Stimulated activated naive CD8-positive, alpha-beta T cell treated with anti-CD3 and anti-CD28 coated beads, Interleukin-15, Interleukin-2, amounts not matched to agents 100 ng/mL and 50 ng/mL, for 24 hours (primary cell): Measurements from ENCODE around the gene TTC13.
"Not testable (repeated sequence)": the region's sequence is repeated elsewhere in the genome, so short reads cannot be mapped to it uniquely, and the experiment has no call there.

ENCODE experiments used
- H3K27ac Mint-ChIP-seq: one replicate; pipeline ENCODE4 v1.8.0; 2021; ENCODE audit warnings: mild to moderate bottlenecking, mixed read lengths
- H3K27me3 Mint-ChIP-seq: one replicate; pipeline ENCODE4 v1.8.0; 2021; ENCODE audit warnings: mixed read lengths
- H3K36me3 Mint-ChIP-seq: one replicate; pipeline ENCODE4 v1.8.0; 2021; ENCODE audit warnings: low read depth, mixed read lengths
- H3K4me1 Mint-ChIP-seq: one replicate; pipeline ENCODE4 v1.8.0; 2021; ENCODE audit warnings: low read depth, mixed read lengths
- H3K4me3 Mint-ChIP-seq: one replicate; pipeline ENCODE4 v1.8.0; 2021; ENCODE audit warnings: mild to moderate bottlenecking, mixed read lengths
- H3K9me3 Mint-ChIP-seq: one replicate; pipeline ENCODE4 v1.8.0; 2021; ENCODE audit warnings: mixed read lengths

Gene TTC13, protein sequence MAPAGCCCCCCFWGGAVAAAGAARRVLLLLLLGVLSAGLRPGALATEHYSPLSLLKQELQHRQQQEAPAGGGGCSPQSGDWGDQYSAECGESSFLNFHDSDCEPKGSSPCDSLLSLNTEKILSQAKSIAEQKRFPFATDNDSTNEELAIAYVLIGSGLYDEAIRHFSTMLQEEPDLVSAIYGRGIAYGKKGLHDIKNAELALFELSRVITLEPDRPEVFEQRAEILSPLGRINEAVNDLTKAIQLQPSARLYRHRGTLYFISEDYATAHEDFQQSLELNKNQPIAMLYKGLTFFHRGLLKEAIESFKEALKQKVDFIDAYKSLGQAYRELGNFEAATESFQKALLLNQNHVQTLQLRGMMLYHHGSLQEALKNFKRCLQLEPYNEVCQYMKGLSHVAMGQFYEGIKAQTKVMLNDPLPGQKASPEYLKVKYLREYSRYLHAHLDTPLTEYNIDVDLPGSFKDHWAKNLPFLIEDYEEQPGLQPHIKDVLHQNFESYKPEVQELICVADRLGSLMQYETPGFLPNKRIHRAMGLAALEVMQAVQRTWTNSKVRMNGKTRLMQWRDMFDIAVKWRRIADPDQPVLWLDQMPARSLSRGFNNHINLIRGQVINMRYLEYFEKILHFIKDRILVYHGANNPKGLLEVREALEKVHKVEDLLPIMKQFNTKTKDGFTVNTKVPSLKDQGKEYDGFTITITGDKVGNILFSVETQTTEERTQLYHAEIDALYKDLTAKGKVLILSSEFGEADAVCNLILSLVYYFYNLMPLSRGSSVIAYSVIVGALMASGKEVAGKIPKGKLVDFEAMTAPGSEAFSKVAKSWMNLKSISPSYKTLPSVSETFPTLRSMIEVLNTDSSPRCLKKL

DNA sequence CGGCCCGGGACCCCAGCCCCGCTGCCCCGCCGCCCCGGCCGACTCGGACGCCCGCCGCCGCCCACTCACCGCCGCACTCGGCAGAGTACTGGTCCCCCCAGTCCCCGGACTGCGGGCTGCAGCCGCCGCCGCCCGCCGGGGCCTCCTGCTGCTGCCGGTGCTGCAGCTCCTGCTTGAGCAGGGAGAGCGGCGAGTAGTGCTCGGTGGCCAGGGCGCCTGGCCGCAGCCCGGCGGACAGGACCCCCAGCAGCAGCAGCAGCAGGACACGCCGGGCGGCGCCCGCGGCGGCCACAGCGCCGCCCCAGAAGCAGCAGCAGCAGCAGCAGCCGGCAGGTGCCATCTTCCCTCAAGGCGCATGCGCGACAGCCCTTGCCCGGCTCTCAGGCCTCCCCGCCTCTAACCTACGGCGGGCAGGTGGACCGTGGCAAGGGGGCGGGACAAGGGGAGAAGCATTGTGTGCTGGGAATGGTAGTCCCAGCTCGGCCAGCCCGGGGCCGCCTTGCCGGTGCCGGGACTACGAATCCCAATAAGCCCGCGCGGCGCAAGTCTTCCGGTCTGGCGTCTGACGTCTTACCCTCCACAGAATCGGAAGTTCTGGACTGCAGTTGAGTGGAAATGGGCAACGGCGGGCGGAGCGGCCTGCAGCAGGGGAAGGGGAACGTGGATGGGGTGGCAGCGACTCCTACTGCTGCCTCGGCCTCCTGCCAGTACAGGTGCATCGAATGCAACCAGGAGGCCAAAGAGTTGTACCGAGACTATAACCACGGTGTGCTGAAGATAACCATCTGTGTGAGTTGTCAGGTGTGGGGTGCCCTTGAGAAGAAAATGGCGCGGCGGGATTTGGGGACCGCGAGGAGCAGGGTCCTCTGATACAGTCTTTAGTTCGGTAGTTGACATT, at the start of gene TTC13, which contains the start of gene ARV1:
Gene TTC13 (minus strand): TSS at position 371 of the 898 bp plus-strand sequence. CDS start 31 bp downstream, at position 340.
Gene ARV1 (plus strand): TSS at position 604 of the 898 bp plus-strand sequence. CDS start 12 bp downstream, at position 616.
- peak within 1 kb of the TSS; percentile 88 for H3K4me3 Mint-ChIP-seq
- H3K4me1 Mint-ChIP-seq = peaks cover 31% of the 10 kb centered on the region
- no peaks in the 10 kb centered on the region for H3K27me3 Mint-ChIP-seq
- no peaks in the 10 kb centered on the region for H3K9me3 Mint-ChIP-seq
- peak within 1 kb of the TSS; percentile 94 for H3K27ac Mint-ChIP-seq
- peaks cover 16% of the 10 kb centered on the region for H3K36me3 Mint-ChIP-seq

DNA sequence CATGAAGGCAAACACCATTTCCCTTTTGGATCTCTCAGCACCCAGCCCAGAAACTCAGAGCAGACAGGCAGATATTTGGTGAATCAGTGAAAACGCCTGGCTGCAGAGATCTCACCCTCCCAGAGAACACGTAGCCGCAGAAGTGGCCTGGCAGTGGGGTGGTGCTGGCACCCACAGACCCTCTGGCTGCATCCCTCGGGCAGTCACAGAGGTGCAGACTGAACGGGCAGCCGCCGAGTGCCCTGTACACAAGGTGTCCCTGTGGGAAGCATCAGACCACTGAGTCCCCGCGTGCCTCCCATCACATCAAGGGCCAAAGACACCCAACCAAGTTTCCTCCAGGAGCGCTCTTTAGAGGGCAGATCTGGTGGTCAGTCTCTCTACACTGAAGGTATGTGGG, 49.3 kb upstream of the TTC13 start:
- Mint-ChIP-seq H3K27ac (no peak overlapping the region), H3K27me3 (no peaks in the 10 kb centered on the region), H3K4me1 (peaks cover 4% of the 10 kb centered on the region), H3K4me3 (no peak overlapping the region), H3K9me3 (no peaks in the 10 kb centered on the region), H3K36me3 (peaks cover 4% of the 10 kb centered on the region)

DNA sequence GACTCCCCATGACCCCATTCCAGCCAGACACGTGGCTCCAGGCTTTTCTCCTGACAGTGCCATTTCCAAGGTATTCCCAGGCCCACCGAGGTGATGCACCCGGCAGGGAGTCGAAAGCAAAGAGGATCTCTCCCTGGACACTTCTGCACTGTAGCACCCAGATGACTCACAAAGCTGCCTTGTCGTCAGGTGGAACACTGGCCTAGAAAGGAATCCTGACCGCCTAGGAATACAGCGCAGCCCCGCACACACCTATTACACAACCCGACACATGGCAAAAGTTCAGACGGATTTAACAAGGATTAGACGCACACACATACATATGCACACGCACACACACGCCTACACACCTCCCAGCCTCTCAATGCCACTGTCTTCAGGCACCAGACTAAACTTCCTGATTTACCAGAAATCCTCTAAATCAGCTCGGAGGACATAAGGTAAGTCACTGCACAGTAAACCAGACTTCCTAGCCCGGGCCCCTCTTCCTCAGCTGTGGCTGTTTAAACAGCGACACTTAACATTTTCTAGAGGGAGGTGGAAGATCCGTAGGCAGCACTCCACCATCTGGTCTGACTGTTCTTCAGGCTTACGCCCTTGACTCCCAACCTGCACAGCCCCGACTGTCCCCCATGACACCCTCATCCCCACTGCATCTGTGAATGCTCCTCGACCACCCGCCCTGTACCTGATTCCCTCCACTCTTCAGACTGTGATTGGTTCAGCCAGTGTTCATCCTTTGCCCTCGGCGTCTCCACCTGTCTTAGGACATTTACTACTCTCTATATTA, 48.7 kb upstream of the TTC13 start:
- H3K4me3 Mint-ChIP-seq = no peak overlapping the region
- H3K27me3 Mint-ChIP-seq = no peaks in the 10 kb centered on the region
- peaks cover 4% of the 10 kb centered on the region for H3K4me1 Mint-ChIP-seq
- peaks cover 4% of the 10 kb centered on the region for H3K36me3 Mint-ChIP-seq
- no peaks in the 10 kb centered on the region for H3K9me3 Mint-ChIP-seq
- no peak overlapping the region for H3K27ac Mint-ChIP-seq

DNA sequence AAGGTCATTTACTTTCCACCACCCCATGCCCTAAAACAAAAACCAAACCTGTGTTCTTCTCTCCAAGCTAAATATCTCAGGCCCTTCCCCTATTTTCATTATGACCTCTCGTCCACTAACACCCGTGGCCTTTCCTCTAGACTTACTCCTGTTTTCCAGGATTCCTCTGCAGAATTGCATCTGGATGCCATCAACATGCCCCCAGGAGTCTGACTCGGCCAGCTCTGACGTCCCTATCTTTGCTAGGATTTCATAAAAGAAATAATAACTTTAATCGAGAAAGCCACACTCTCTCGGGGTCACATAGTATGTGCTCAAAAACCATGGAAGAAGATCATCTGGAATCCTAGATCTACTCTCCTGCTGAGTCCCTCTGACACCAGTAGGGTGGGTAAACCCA, 47.9 kb upstream of the TTC13 start:
- no peaks in the 10 kb centered on the region for H3K9me3 Mint-ChIP-seq
- no peak overlapping the region for H3K27ac Mint-ChIP-seq
- H3K4me3 Mint-ChIP-seq = no peak overlapping the region
- H3K36me3 Mint-ChIP-seq = peaks cover 4% of the 10 kb centered on the region
- peaks cover 4% of the 10 kb centered on the region for H3K4me1 Mint-ChIP-seq
- H3K27me3 Mint-ChIP-seq = no peaks in the 10 kb centered on the region

DNA sequence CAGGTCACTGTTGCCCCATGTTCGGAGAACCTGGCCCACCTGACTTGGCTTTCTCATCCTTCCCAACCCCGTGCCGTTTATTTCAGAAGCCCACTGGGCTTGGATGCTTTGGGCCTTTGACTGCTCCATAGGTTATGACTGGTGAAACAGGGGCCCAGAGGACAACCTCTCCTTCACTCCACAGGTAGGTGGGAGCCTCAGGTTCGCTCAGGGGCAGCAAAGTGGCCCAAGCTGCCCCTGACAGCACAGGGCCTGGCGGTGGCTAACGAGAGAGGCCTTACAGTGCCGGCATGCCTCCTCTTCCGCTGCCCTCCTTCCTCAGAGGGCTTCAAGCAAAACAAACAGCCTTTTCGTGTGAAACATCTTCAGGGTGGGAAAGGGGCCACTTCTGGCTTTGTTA, 44.5 kb upstream of the TTC13 start:
- Mint-ChIP-seq H3K4me1 (peaks cover 5% of the 10 kb centered on the region), H3K27ac (no peak overlapping the region), H3K36me3 (peaks cover 3% of the 10 kb centered on the region), H3K4me3 (no peak overlapping the region), H3K27me3 (no peaks in the 10 kb centered on the region), H3K9me3 (no peaks in the 10 kb centered on the region)

DNA sequence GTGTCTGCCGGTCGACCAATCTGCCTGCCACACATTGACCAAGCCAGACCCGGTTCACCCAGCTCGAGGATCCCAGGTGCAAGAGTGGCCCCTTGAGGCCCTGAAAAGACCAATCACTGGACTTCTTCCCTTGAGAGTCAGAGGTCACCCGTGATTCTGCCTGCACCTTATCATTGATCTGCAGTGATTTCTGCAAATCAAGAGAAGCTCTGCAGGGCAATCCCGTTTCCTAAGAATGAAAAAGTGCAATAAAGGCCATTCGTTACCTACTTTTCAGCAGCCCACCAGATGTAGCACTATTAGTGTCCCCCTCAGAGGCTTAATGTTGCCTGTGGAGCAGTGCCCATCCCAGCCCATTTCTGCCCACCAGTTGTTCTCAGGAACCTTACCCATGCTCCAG, 43.9 kb upstream of the TTC13 start:
- not testable (repeated sequence) for H3K9me3 Mint-ChIP-seq, H3K27ac Mint-ChIP-seq, H3K4me3 Mint-ChIP-seq, H3K36me3 Mint-ChIP-seq, H3K27me3 Mint-ChIP-seq, H3K4me1 Mint-ChIP-seq

DNA sequence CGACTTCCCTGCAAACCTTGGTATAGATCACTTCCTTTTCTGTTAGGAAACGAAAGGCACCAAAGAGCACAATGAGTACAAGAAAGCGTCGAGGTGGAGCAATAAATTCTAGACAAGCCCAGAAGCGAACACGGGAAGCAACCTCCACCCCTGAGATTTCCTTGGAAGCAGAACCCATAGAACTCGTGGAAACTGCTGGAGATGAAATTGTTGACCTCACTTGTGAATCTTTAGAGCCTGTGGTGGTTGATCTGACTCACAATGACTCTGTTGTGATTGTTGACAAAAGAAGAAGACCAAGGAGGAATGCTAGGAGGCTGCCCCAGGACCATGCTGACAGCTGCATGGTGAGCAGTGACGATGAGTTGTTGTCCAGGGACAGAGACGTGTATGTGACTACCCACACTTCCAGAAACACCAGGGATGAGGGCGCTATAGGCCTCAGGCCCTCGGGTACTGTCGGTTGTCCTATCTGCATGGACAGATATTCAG, 42.9 kb upstream of the TTC13 start:
- Mint-ChIP-seq H3K9me3 (no peaks in the 10 kb centered on the region), H3K4me1 (peaks cover 5% of the 10 kb centered on the region), H3K27me3 (no peaks in the 10 kb centered on the region), H3K36me3 (peaks cover 6% of the 10 kb centered on the region), H3K4me3 (no peak overlapping the region), H3K27ac (no peak overlapping the region)

DNA sequence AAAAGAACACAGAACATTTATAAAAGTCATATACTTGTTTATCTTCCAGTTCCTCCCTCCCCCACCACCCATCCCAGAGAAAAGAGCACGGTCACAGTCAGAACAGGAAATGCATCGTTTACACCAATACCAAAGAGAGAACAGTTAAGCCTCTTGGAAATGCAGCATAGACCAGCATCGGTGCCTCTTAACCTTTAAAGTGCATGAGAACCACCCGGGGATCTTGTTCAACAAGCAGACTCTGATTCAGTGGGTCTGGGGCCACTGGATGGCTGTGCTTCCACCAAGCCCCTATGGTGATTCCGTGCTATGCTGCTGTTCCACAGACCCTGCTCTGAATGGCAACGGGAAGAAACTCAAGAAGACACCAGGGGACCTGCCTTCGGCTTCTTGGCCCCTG, 42.2 kb upstream of the TTC13 start:
- Mint-ChIP-seq H3K4me1 (peaks cover 5% of the 10 kb centered on the region), H3K9me3 (no peaks in the 10 kb centered on the region), H3K36me3 (peaks cover 6% of the 10 kb centered on the region), H3K27ac (peak overlapping the region; percentile 3), H3K27me3 (no peaks in the 10 kb centered on the region), H3K4me3 (no peak overlapping the region)

DNA sequence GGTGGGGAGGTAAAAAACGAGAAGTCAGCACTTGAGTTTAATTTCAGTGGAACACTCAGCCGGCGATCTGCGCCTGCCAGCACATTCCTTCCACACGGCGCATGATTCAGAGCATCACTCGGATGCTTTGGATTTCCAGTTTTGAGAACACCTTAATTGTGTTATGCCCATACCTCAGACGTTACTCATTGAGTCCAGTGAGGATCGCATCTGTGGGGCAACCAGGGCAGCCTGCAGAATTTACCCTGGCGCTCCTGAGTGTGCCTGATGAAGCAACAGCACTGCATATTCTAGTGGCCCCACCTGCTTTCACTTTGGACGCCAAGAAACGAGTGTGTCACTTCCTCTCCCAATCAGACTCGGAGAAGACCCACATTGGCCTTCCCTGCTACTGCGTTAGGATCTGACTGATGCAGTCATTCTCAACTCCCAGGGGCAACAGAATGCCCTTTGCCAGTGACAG, 41.5 kb upstream of the TTC13 start:
- Mint-ChIP-seq H3K4me3 (peak overlapping the region; percentile 26), H3K4me1 (peaks cover 5% of the 10 kb centered on the region), H3K36me3 (peaks cover 6% of the 10 kb centered on the region), H3K27me3 (no peaks in the 10 kb centered on the region), H3K27ac (peak overlapping the region; percentile 3), H3K9me3 (no peaks in the 10 kb centered on the region)

DNA sequence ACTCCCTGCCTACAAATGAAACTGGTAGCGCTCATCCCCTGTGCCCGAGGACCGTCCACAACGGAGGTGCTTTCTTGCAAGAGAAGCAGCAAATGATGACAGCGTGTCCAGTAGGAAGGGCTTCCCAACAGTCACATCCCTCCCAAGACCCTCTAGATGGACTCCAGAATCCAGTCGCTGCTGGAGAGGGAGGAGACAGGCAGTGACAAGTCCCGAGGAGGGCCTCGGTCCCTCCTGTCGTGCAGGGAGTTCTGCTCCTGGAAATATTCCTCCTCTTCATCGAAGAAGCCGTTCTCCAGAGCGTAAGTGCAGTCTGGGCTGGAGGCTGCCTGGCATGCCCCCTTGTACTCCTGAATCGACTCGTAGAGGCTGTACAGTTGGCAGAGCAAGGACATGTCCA, 41.0 kb upstream of the TTC13 start:
- Mint-ChIP-seq H3K4me1 (peaks cover 5% of the 10 kb centered on the region), H3K4me3 (no peak overlapping the region), H3K27ac (no peak overlapping the region), H3K9me3 (no peaks in the 10 kb centered on the region), H3K27me3 (no peaks in the 10 kb centered on the region), H3K36me3 (peaks cover 6% of the 10 kb centered on the region)

DNA sequence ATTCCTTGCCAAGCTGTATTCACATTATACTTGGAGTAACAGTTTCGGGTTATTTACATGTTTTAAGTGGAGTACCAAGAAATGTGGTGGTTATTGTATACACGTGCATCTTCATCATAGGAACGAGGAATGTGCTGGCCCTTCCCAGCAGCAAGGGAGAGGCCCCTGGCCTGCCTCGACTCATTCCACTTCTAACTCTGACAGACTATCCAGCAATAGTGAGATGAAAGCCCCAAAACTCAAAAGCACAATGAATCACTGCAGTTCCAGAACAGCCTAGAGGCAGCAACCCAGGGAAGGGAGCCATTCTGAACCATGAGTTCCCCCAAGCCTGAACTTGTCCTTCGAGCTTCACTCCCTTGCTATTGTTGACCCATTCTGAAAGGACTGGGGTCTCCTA, 38.3 kb upstream of the TTC13 start:
- Mint-ChIP-seq H3K4me1 (peaks cover 5% of the 10 kb centered on the region), H3K9me3 (no peaks in the 10 kb centered on the region), H3K4me3 (no peak overlapping the region), H3K27ac (no peak overlapping the region), H3K27me3 (no peaks in the 10 kb centered on the region), H3K36me3 (peaks cover 6% of the 10 kb centered on the region)

DNA sequence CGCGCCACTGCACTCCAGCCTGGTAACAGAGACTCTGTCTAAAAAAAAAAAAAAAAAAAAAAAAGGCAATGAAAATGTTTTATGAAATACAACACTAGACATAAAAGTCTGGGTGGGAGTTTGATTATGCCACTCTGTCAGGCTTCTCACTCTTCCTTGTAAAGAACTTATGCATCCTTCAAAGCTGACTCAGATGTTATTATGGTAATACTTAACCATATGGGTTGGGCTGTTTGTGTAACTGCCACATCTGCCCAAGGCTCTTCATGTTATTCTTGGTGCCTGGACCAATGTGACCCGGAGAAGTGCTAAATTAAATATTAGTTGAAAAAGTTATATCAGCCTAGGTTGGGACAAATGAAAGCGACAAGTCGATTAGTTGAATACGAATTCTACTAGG, 37.6 kb upstream of the TTC13 start:
- Mint-ChIP-seq H3K9me3 (no peaks in the 10 kb centered on the region), H3K4me3 (no peak overlapping the region), H3K4me1 (peaks cover 5% of the 10 kb centered on the region), H3K27ac (no peak overlapping the region), H3K36me3 (peaks cover 6% of the 10 kb centered on the region), H3K27me3 (no peaks in the 10 kb centered on the region)

DNA sequence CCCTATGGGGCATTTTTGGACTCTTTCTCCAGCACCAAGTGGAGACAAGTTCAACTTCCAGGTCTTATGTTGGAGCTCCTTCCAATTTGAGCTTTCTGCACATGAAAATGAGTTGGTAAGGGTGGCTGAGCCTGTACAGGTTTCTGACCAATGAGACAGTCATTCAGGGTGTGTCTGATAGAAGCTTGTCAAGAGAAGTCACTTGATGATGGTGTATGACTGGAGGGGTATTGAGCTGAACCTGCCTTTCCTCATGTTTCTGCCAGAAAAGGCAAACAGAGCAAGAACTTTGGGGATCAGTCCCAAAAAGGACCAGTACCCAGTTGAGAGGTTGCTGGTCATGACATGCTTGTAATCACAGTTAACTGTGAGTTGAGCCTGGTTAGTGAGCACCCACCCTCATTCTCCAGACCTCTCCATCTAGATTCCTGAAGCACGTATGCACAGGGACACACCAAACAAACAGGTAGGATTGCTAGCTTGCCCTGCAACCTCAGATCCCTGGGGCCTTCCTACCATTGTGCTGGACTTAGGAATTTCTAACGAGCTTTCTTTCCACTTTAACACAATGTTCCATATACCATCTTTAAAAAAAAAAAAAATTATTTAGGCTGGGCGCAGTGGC, 34.8 kb upstream of the TTC13 start:
- H3K36me3 Mint-ChIP-seq = peaks cover 6% of the 10 kb centered on the region
- H3K9me3 Mint-ChIP-seq = no peaks in the 10 kb centered on the region
- H3K4me1 Mint-ChIP-seq = no peaks in the 10 kb centered on the region
- no peak overlapping the region for H3K4me3 Mint-ChIP-seq
- H3K27me3 Mint-ChIP-seq = no peaks in the 10 kb centered on the region
- no peak overlapping the region for H3K27ac Mint-ChIP-seq
